HG02970 (cell line): Measurements from ENCODE around the gene FOXL3.

Experiments used
- ATAC-seq: cut with Tn5 transposase; IDR thresholded peaks from one replicate; pipeline ENCODE4 v1.9.1; 2021; ENCODE audit warnings: mild to moderate bottlenecking, moderate library complexity, moderate number of reproducible peaks; ENCODE audit not compliant: unreplicated experiment, low FRiP score

The FOXL3 gene

DNA sequence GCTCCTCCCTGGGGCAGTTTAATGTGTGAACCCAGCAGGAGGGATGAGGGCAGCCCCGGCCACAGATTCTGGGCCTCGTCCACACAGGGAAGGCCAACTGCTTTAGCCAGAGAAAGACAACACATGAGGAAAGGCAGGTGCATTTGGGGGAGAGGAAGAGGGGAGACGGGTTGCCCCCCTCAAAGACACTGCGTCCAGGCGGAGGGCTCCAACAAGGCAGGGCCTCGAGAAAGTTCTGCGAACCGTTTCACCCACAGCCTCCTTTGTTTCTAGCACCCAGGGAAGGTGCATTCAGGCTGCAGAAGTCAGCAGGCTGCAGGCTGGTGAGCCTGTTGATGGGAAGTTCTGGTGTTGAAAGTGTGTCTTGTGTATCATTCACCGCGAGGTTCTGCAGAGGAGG, 10.1 kb downstream of the FOXL3 start:
- ATAC-seq: no peak

DNA sequence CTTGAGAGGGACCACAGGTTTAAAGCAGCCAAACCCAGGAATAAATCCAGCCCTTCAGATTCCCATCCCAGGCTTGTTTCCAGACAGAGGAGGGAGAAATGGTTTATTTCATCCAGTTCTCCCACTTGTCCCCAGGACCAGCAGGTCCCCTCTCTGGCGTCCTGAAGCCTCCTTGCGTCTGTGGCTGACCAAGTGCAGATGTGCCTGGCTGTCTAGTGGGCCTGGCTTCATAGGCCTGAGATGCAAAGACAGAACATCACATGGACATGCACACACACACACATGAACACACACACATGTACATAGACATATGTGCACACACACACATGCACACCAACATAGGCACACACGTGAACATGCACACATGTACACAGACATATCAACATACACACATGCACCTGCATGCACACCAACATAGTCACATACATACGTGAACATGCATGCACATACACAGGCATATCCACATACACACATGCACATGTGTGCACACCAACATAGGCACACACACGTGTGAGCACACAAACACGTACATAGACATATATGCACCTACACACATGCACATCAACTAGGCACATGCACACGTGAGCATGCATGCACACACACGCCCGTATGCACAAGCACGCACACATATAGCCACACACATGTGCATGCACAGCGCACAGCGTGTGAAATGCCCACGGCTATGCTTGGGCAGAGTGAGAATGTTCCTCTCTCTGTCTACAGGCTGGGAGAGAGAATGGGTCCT, 10.7 kb downstream of the FOXL3 start:
- no peak for ATAC-seq

DNA sequence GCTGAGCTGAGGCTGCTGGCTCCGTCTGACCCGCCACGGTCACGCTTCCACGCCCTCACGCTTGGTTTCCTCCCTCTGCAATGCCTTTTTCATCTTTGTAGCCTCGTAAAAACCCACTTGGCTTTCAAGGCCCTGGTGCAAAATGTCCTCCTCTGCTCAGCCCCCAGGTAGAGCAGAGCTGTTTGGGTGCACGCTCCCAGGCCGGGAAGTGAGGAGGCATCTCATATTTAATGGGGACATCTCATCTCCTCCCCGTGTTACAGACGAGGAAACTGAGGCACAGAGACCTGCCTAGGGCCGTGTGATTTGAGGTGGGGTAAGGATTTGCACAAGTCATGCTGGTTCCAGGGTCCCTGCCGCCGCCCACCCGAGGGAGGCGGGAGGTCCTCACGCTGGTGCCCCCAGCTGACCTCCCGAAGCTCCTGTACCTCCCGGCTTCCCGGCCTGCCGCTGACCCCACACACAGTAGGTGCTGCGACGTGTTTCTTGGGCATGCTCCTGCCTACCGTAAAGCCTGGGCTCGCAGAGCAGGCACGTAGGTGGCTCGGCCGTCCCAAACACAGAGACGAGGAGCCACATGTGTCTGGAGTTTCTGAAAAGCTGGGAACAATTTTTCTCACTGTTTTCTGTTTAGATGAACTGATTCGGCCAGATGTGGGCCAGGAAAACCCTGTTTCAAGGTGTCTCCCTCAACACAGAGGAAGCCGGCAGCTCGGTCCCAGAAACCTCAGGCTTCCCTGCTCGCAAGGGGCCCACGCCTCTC, 11.5 kb downstream of the FOXL3 start:
- no peak for ATAC-seq

GRCh38 chr7:302054-302992, 12.4 kb downstream of the FOXL3 start:
- ATAC-seq: no peak

DNA sequence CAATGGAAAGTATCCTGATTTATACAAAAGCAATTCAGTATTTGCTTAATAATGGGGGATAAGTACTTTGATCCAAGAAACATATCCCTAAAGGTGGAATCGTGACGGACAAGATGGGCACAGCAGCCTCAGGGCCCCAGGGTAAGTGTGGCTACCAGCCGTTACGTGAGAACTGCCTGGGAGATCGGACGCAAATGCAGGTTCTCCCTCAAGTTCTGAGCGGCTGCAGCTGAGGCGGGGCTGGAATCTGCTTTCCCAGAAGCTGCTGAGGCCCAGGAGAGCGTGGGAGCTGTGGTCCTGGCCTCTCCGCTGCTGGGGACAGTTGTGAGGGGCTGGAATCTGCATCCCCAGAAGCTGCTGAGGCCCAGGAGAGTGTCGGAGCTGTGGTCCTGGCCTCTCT, 13.5 kb downstream of the FOXL3 start:
- ATAC-seq: no peak

GRCh38 chr7:303884-304573, 14.1 kb downstream of the FOXL3 start:
- ATAC-seq: no peak

- no peak for ATAC-seq
Measured at GRCh38 chr7:304574-305409, 14.8 kb downstream of the FOXL3 start.

GRCh38 chr7:305410-306151, 15.6 kb downstream of the FOXL3 start:
- ATAC-seq: no peak

GRCh38 chr7:307970-308369, 18.0 kb downstream of the FOXL3 start:
- ATAC-seq: no peak

GRCh38 chr7:309586-310228, 19.7 kb downstream of the FOXL3 start:
- no peak for ATAC-seq

DNA sequence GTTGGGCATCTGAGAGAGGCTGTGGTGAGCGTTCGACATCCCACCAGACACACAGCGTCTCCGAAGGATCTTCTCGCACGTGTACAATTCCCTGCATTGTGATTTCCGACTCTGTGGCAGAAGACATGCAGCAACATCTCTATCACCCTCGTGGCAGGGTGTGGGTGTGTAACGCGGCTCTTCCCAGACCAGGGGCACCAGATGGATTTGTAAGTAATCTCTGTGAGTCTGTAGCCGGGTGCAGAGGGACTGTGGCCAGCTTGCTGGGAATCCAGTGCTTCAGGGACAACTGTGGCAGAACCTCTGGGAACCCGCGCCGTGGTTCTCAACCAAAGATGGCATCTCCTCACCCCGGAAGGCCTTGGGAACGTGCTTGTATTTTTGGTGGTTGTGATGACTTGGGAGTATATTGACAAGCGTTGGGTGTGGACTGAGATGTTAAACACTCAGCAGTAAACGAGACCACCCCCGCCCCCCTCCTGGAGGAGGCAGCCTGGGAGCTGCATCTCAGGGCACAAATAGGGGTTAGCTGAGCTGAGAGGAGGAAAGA, 21.2 kb downstream of the FOXL3 start:
- ATAC-seq: no peak

- no peak for ATAC-seq
Measured at GRCh38 chr7:311796-312195, 21.8 kb downstream of the FOXL3 start.

- no peak for ATAC-seq
Measured at GRCh38 chr7:312424-312823, 22.5 kb downstream of the FOXL3 start.

DNA sequence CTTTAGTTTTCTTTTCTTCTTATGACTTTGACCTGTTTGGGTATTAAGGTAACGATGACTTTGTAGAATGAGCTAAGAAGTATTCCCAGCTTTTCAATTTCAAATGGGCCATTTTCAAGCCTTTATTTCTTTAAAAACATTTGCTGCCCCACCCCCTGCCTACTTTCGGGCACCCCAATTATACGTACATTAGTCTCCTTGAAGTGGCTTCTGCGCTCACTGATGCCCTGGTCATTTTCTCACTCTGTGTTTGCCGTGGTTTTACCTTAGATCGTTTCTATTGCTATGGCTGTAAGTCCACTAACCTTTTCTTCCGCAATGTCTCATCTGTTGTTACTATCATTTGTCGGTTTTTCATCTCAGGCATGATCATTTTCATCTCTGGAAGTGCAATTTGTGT, 24.9 kb downstream of the FOXL3 start:
- ATAC-seq: no peak

DNA sequence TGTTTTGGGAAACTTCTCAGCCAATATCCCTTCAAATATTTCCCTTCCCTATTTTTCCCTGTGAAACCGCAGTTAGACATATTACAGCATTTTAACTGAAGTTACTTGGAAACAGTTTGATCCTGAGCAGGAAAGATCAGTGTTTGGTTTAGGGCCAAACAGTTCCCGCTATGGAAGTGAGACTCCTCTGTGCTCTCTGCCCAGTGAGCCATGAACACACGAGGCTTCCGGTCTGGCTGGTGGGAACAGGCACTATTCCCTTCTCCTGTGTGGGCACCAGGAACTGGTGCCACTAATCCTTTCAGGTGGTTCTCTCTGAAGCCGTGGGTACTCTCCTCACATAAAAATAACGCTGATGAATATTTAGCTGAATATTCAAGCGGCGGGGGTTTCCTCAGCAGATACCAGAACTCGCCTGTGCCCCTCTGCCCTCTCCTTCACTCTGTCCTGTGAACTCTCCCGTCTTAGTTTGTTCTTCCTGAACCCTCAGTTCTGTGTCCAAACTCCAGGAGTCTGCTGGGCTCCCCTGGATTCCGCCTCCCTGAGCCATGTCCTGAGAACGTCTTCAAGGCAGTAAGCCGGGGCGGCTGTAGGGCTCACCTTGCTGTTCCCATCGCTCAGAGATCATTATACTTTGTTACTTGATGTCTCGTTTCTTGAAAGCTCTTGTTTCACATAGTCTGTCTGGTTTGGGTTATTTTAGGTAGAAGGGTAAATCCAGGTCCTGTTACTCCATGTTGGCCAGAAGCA, 25.7 kb downstream of the FOXL3 start:
- ATAC-seq: no peak

DNA sequence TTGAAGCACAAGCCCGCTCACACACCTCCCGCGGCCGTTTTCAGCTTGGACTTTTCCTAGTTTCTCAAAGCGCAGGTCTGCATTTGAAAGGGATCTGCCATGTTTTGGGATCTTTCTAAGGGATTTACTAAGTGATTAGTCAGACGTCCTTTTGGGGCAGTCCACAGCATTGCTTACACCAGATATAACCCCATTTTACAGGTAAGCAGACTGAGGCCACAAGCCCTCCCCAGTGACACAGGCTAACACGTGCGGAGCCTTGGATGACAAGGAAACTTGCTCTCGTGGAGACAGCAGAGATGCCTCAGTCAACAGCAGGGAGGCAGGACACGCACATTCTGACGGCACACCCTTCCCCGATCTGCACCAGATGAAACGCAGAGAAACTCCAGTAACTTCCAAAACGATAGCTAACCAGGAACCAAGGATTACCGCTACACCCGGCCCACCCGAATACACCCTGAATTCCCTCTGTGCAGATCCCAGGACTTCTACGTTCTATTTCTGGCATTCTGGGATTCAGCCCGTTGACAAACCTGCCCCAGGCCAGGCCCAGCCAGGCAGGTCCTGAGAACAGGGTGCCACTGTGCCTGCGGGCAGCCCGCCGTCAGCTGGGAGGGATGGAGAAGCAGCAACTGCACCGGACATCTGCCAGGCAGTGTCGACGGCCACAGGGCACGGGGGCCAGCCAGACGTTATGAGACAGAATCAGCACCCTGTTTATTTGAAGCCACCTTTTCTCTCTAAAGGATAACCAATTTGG, 27.9 kb downstream of the FOXL3 start:
- ATAC-seq: no peak

DNA sequence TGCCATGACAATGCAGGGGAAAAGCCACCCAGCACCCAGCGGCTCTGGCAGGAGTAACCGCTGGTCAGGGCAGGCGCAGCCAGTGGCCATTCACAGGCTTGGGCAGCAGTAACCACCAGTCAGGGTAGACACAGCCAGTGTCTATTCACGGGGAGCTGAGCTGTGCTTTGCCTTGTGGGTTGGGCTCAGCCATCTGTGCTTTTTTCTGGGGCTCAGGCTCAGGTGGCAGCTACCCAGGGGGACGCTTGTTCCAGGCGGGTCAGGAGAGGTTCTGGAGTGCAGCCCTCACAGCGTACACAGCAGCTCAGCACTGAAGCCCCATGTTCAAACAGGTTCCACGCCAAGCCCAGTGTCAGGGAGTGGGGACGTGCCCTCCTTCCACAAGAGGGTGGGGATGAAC, 28.5 kb downstream of the FOXL3 start:
- no peak for ATAC-seq
